Panc1 (cell line): ENCODE data around the gene NEMP1.

Experiments used
- CTCF ChIP-seq: fragments of 450-650 bp; IDR thresholded peaks from 2 replicates; pipeline ENCODE4 v1.5.1; 2017; ENCODE audit warnings: mild to moderate bottlenecking
- POLR2AphosphoS5 ChIP-seq: IDR thresholded peaks from 2 replicates; pipeline ENCODE4 v1.6.1; 2012; ENCODE audit warnings: mild to moderate bottlenecking, low read depth, low read length, moderate library complexity
- TCF7L2 ChIP-seq: IDR thresholded peaks from 2 replicates; pipeline ENCODE4 v1.6.1; 2011; ENCODE audit warnings: mild to moderate bottlenecking, low read depth, low read length, inconsistent platforms

- TF ChIP-seq CTCF (no peak), POLR2AphosphoS5 (no peak), TCF7L2 (no peak)
These were observed 25.8 kb upstream of the NEMP1 start for GRCh38 chr12:57104292-57104910.
